Brain pericyte (primary cell): Measurements from ENCODE around the gene MYO18A.

Experiments
- DNase-seq: peaks from one replicate; pipeline ENCODE4 v3.0.0-alpha.2; 2012; ENCODE audit warnings: low read depth, low spot score

MYO18A gene

DNA sequence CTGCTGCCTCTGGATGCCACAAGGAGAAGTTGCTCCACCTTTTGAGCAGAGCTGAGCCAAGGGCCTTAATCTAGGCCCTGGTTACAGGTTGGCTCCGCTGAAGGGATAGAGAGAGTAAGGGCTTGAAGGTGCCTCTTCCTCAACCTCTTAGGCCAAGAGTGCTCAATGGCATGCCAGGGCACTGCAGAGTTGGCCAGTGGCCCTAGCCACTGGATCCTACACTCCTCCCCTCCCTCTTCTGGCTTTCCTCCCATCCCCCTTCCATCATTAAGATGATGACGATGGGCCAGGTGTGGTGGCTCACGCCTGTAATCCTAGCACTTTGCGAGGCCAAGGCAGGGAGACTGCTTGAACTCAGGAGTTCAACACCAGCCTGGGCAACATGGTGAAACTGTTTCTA lies 50.5 kb downstream of the MYO18A start:
- no peak for DNase-seq

DNA sequence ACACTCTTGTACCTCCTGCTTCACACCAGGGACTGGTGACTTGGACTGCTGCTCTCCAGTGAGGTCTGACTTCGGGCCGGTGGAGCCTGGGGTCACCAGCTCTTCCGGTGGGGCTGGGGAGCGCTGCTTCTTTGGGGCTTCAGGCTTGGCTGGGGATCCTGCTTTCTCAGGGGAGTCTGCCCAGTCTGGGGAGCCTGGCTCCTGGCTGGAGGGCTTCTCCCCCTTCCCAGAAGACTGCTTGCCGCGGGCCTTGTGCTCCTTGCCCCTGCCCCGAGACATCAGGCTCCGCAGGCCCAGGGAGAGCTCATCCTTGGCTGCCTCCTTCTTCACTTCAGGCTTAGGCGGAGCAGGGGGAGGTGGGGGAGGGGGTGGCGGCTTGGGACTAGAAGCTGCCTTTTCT lies 52.4 kb downstream of the MYO18A start:
- DNase-seq, result no peak

DNA sequence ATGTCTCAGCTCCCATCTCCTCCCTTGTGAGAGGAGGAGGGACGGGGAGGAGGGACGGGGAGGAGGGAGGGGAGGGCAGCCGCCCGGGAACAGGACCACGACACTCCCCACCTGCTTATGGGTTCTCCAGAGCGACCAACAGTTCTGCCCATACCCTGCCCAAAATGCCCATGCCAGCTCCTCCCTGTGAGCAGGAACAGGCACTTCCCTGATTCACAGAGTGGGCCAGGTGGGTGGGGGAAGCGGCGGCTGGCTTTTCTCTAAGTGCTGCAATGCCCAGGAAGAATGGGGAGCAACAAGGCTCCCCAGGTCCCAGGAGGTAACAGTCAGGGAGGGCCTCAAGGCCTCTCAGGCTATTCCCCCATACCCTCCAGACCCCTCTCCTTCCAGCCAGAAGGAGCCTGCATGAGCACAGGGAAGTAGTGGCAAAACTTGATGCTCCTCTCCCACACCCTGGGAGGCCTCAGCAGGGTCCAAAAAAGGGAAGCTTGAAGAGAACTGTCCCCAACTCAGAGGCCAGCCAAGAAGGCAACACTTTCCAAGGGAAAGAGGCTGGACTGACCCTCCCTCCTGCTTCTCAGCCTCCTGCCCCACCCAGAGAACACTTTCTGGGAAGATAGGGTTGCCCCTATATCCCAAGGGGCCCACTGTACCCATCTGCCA lies 53.8 kb downstream of the MYO18A start:
- no peak for DNase-seq

DNA sequence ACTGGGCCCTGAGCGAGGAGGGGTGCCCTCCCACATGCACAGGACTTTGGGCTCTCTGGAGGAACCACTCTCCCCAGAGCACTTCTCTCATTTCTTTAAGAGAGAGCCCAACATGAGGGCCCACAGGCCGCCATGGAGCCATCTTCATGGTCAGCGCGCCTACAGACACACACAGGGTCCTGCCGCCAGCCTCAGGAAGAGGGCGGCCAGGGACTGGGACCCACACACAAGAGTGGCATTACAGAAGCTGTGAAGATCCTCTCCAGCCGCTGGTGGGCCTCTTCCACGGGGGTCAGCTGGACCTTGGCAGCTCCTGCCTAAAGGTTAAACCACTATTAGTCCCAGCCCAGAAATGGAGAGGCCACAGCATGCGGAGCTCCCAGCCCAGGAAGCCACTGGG lies 54.5 kb downstream of the MYO18A start:
- no peak for DNase-seq

DNA sequence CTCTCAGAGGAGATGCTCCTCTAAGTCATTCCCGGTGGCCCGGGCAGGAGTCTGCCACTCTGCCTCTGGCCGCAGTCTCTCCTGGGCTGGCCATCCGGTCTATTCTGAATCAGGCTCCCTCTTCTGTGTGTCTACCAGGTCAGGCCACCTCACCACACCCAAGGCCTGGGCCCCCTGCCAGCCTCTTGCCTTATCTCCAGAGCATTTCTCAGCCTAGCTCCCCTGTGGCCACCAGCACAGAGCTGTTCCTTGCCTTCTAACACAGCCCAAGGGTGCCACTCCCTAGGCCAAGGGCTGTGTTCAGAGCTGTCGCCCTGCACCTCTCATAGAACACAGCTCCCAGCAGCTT lies 55.3 kb downstream of the MYO18A start:
- DNase-seq, result no peak

DNA sequence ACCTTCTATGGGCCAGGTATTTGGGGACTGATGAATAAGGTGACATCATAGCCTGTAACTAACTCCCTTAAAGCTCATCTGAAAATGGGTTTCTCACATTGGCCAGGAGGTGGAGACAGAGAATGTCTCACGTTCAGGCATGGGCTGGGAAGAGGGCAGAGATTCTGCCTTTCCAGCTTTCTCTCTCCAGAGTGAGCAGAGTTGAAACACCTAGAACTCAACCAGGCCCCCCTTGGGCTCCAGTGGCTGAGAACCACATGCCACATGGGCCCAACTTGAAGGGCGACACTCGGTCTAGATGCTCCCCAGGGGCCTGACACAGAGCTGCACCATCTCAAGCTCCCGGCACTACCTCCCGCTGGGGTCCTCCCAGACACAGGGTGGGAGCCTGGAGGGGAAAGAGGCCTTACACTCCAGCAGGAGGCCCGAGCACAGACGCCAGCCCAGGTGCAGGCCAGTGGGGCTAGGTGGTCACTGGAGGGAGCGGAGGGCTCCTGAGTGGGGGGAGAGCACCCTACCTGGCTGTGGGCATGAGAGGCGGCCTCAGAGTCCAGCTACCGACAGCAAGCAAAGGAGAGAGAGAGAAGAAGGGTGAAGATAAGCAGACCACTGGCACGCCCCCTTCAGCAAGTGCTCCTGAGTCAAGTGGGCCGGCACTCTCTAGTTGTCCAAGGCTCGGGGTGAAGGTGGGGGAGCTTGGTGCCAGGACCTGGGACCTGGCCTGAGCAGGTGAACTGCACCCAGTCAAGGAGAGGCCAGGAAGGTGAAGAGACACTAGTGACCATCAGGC lies 55.9 kb downstream of the MYO18A start:
- no peak for DNase-seq

DNA sequence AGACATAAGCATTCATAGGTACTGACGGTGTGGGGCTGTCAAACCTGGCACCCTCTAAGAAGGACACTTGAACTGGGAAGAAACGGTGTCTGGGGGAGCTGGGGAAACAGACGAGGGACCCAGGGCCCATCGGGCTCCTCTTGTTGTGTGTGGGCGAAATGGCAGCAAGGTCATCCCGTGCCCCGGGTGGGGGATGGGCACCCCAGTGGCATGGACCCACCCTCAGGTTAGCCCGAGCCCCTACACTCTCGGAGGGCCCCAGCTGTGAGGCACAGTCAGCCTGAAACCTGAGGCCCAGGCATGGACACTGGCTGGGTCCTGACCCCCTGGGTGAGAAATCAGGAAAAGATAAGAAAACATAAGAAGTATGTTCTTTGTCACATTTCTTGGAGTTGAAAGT lies 57.1 kb downstream of the MYO18A start:
- no peak for DNase-seq

DNA sequence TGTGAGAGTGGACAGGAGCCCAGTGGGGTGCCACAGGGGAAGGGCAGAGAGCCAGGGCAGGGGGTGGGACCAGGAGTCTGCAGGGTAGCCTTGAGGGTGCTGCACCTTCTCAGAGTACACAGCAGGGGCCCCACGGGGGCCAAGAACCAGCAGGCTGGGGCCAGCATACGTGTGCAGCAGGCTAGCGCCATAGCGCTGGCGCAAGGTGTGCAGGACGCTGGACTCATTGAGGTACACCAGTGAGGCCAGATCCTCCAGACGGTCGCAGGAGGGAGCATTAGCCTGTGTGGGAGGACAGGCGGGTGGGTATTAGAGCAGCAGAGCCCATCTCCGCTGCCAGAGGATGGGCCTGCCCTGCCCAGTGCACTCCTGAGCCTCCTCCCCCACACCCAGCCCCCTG lies 58.8 kb downstream of the MYO18A start:
- no peak for DNase-seq

DNA sequence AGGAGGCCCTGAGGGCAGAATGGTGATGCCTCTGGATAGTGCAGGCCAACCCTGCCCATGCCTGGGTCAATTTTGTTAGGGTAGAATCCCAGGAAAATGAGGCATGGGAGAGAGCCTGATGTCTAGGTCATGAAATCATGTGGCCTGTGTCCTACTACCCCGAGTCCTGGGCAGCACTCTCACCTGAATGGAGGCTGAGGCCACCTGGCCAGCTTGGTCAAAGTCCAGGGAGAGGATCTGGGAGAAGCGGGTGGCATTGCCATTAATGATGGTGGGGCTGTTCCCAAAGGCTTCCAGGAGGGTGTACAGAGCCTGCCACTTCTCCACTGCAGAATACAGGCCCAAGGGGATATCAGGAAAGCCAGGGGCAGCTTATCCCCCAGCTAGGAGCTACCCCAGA lies 59.8 kb downstream of the MYO18A start:
- no peak for DNase-seq

DNA sequence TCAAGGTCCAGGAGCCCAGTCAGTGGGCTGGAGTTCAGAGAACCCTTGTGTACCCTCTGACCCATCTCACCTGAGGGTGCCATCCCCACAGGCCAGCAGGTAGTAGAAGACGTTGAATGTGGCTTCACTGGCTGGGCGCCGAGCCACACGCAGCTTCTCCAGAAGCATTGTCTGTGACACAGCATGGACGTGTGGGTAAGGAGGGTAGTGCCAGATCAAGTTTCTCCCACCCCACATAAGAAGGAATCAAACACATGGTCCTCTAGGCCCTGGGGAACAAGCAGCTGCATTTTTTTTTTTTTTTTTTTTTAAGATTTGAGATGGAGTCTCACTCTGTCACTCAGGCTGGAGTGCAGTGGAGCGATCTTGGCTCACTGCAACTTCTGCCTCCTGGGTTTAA lies 60.9 kb downstream of the MYO18A start:
- DNase-seq, result no peak

DNA sequence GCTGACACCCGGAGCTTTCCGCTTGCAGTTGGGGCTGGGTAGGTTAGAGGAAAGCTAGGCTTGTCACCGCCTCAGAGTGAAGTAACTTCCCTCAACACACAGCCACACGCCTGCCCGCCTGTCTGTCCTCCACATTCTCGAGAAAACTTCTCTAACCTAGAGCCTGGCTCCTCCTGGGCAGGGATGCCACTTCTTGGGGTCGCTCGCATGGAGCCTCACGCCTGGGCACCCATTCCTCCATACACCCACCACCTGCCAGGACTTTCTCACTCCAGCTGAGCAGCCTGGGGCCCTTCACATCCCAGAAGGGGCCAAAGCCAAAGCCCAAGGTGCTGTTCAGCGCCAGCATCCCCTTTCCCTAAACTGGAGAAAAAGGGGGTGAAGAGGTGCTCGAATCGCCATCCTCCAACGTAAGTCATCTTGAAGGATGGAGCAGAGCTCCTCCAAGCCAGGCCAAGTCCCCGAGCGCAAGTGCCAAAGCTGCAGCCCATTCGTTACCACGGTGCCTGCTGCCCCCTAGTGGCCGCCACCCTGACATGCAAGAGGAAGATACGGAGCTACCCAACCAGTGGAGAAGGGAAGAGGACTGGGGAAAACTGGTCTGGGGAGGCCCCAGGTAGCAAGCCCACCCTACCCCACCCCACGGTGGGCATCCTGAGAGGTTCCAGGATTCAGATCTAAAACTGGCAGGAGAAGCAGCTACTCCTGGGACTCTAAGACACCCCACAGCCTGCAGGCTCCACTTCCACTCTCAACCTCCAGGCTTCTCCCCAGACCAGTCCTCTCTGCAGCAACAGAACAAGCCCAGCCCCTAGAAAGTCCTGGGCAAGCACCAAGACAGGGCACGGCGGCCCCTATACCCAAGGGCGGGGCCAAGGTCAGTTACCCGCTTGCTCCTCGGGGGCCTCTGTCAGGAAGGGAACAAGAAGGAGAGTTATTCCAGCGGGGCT lies 63.1 kb downstream of the MYO18A start:
- no peak for DNase-seq

DNA sequence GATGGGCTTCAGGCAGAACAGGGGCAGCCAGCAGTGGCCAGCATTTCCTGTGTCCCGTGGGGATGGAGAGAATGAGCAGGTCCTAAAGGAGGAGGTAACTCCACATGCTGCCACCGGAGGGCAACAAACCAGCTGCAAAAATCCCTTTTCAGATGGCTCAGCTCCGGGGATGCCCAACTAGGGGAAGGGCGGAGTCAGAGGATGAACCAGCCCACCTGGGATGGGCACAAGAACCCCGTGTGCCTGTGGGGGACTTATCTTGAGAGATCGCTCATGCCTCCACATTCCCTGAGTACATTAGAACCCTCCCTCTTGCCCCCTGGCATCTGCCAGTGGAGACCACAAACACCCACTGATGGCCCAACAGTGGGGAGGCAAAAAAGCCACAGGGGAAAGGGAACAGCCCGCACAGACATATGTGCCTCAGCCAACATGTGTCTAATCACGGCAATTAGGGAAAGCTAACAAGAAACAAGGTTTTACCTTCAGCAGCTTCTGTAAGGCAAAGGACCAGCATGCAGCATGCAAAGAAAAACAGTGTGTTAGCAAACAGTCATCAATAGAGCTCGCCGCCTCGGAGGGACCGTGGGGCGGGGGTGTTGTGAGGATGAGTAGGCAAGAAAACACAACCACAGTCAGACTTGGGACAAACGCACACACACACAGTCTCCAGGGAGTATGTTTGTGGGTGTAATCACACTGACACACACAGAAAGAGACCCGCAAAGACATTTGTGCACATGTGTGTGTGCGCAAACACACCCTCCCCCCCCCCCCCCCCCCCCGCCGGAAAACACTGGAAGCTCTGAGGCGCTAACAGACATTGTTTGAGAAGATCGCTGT lies 64.0 kb downstream of the MYO18A start:
- DNase-seq, result no peak

DNA sequence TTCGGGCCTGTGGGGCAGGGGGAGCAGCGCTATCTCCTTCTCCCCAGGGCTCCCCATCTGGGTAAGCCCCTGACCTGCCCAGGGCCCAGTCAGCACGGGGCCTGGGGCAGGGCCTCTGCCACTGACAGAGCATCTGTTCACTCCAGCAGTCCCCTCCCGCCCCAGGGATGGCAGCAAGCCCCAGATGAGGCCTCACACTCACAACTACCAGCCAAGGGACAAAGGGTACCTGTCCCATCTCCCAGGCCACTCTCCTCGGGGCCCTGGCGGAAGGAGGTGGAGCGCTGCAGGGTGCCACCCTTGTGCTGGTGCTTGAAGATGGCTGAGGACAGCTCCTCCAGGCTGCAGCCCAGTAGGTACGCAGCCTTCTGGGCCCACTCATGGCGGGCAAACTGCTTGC lies 64.8 kb downstream of the MYO18A start:
- no peak for DNase-seq

DNA sequence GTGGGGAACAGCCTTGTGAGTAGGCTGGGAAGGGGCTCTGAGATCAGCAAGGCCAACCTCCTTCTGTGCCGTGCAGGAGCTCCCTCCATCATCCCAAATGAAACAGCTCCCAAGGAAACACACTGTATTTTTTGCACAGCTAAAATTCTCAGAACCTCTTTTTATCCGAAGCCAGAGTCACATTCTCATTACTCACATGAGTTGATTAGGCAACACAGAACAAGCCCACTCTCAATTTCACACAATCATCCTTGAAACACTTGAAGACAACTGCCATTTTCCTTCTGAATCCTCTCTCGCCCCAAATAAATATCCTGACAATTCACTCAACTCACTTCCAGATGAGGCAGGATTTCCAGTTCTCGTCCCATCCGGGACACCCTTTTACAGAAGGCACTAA lies 66.1 kb downstream of the MYO18A start:
- DNase-seq, result no peak

DNA sequence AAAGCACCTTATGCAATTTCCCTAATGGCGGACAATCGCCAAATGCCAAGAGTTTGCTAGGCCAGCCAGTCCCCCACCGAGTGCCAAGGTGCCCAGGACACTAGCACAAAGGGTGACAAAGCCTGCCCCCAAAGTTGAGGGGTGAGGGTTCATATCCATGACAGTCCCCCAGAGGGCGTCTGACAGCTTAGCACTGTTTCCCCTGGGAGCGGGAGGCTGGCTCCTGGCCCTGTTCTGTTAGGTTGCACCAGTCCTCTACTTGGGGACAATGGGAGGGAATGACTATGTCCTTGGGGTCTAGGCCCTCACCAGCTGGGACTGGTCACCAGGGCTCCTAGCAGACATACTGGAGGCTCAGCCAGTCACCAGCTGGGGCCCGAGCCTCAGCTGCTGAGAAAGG lies 66.9 kb downstream of the MYO18A start:
- no peak for DNase-seq

DNA sequence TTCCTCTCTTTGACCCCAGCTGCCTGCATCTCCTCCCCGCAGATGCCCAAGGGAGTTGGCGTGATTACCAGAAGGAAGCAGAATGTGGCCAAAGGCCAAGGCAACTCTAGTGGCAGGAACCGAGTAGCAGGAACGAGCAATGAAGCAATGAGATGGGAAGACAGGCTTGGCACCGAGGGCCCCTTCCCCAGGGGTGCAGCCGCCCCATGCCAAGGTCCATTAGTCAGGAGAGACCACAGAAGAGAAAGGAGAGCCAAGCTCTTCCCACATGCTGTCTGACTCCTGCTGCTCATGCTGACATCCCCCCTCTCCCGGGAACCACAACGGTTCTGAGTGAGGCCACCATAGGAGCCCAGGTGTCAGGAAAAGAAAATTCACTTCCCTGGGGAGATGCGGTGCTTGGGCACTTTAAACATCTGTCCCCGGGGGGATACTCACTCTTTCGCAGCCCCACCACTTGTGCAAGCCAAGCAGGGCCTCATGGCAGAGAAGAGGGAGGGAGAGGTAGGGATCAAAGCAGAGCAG lies 67.4 kb downstream of the MYO18A start:
- peak; percentile 42 for DNase-seq

DNA sequence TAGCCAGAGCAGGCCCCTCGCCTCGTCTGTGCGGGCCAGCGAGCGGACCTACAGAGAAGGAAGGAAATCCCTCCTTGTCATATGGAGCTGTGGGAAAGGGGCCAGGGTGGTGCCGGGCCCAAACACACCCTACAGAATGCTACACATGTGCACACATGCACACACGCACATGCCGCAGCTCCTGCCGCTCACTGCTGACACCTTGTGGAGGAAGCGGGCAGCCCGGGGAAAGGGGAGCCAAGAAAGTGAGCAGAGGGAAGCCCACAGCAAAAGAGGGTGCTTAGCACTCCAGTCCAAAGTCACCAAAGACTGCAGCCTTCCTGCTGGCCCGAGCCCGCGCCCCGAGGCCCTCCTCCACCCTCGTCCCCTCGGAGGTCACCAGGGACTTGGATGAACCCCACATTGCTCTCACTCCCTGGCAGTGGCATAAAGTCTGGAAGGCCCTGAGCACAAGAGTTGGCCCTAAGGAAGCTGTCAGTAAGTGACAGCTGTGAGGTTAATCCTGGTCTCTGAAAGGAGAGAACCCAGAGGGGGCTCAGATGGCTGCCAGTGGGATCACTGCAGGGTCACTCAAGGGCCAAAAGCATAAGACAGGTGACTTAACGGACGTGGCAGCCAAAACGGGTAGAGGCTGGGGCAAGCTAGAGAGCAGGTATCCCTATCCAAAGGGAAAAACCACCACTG lies 68.2 kb downstream of the MYO18A start:
- DNase-seq, result no peak

DNA sequence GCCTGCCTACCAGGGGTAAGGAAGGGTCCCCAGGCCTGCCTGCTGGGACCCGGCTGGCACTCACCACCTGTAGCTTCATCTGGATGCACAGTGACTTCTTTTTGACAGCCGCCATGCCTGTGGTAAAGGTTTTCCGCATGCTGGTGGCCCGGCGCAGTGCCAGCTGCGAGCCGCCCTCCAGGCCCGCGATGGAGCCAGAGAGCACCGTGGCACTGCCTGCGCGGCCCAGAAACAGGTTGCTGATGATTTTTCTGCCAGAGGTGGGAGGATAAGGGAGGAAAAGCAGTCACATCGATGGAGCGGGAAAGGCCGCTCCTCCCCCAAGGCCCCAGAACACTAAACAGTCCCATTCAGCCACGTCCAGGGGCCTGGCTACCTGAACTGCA lies 69.8 kb downstream of the MYO18A start:
- DNase-seq, result no peak

DNA sequence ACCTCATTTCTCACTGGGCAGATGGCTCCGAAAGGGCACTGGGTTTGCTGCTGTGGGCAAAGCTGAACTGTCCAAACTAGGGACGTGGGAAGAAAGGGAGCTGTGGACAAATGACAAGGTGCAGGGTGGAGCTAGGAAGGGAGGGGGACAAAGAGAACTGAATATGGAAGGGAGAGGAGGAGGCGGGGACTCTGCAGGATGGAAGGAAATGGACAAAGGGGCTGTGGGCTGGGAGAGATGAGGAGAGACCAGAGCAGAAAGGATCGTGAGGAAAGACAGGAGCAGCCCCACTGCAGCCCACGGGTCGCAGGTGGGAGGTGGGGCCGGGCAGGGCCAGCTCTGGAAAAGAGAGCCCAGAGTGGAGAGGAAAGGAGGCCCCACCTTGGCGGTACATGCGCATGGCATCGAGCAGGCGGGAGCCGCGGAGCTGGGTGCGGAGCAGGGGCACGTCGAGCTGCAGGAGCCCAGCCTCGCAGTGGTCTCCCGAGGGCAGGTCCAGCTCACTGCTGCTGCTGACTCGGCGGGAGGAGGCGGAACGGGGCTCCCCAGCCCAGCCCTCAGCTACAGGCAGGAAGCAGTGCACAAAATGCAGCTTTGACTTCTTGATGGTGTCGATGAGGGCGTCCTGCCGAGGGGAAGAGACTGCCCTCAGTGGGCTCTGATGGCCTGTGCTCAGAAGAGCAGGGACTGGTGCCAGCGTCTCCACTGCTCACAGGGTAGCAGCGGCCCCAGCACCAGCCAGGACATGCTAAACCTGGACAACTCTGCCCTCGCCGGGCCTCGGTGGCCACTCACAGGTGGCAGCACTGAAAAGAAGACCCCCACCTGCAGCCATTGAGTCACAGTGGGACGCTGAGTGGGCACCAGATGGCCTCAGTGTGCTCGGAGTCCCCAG lies 70.5 kb downstream of the MYO18A start:
- DNase-seq, result no peak
